ENCODE results near the gene AURKA. TPM values are rescaled to one million over a fixed set of nuclear protein-coding genes. Genes with fewer than 3 reads are reported as not detected.

Gene AURKA
- total and polyA plus RNA-seq, 8 donors, result 3.7 to 28.8 (median 17.2) TPM

- Histone ChIP-seq H3K4me1 (no peaks in the 10 kb centered on the region), H3K27ac (no peak overlapping the region), H3K4me3 (no peak overlapping the region), H3K9me3 (no peaks in the 10 kb centered on the region), H3K36me3 (no peaks in the 10 kb centered on the region), H3K27me3 (peaks cover 0 to 10% of the 10 kb centered on the region in 2 donors)
- DNase-seq (no peak), ATAC-seq (no peak)
- intact Hi-C loops (cut with DNase I), result no loop called here
- TF ChIP-seq, protein P1, sequence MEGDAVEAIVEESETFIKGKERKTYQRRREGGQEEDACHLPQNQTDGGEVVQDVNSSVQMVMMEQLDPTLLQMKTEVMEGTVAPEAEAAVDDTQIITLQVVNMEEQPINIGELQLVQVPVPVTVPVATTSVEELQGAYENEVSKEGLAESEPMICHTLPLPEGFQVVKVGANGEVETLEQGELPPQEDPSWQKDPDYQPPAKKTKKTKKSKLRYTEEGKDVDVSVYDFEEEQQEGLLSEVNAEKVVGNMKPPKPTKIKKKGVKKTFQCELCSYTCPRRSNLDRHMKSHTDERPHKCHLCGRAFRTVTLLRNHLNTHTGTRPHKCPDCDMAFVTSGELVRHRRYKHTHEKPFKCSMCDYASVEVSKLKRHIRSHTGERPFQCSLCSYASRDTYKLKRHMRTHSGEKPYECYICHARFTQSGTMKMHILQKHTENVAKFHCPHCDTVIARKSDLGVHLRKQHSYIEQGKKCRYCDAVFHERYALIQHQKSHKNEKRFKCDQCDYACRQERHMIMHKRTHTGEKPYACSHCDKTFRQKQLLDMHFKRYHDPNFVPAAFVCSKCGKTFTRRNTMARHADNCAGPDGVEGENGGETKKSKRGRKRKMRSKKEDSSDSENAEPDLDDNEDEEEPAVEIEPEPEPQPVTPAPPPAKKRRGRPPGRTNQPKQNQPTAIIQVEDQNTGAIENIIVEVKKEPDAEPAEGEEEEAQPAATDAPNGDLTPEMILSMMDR (IDR thresholded peaks at IDR 0.05), result no peak
These were observed 68.4 kb downstream of the AURKA start for GRCh38 chr20:56323656-56324055.

- Histone ChIP-seq H3K36me3 (no peaks in the 10 kb centered on the region), H3K4me3 (no peak overlapping the region), H3K9me3 (no peaks in the 10 kb centered on the region), H3K27me3 (peaks cover 0 to 10% of the 10 kb centered on the region in 2 donors), H3K4me1 (no peaks in the 10 kb centered on the region), H3K27ac (no peak overlapping the region)
- DNase-seq (no peak), ATAC-seq (no peak)
- TF ChIP-seq, protein P1 (IDR thresholded peaks at IDR 0.05), result no peak
- intact Hi-C loops (cut with DNase I), result no loop called here
These were observed 68.8 kb downstream of the AURKA start for GRCh38 chr20:56323206-56323605.

DNA sequence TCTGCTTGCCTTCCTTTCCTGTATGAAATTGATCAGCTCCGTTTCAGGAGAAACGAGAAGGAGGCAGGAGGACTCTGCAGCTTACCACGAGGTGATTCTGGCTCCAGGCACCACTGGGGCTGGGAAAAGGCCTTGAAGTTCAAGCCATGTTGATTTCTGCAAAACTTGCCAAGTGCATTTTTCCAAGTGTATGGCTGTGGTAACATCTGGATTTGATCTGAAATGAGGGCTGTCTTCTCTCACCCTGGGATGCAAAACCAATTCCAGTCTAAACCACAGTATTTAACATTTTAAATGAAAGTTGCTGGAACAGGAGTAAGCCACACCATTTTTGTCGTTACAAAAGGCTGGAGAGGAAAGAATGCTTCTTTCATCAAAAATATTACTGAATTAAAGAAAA lies 69.3 kb downstream of the AURKA start:
- Histone ChIP-seq H3K27me3 (peaks cover 0 to 8% of the 10 kb centered on the region in 2 donors), H3K36me3 (no peaks in the 10 kb centered on the region), H3K4me1 (no peaks in the 10 kb centered on the region), H3K9me3 (no peaks in the 10 kb centered on the region), H3K27ac (no peak overlapping the region), H3K4me3 (no peak overlapping the region)
- ATAC-seq (no peak), DNase-seq (no peak)
- intact Hi-C loops (cut with DNase I), result no loop called here
- TF ChIP-seq, protein P1 (IDR thresholded peaks at IDR 0.05), result no peak

Other genes with a start within 250 kb of the AURKA start
- not detected for gene MC3R, start 143.5 kb downstream of the AURKA start, total RNA-seq
- gene MC3R, start 143.5 kb downstream of the AURKA start, polyA plus RNA-seq (ENCODE audit: insufficient read length in 6 of 6), result not detected
- gene FAM210B, start 33.2 kb downstream of the AURKA start, total RNA-seq, result 10 to 100 TPM; 32.0 to 65.1 TPM
- 10 to 100 TPM; 61.2 to 68.9 (median 64.8) TPM for gene FAM210B, start 33.2 kb downstream of the AURKA start, polyA plus RNA-seq (ENCODE audit: insufficient read length in 6 of 6)
- 10 to 100 TPM; 30.0 to 34.3 TPM for gene CSTF1, start 430 bp upstream of the AURKA start, total RNA-seq
- 10 to 100 TPM; 39.0 to 44.6 (median 42.9) TPM for gene CSTF1, start 430 bp upstream of the AURKA start, polyA plus RNA-seq (ENCODE audit: insufficient read length in 6 of 6)
- 10 to 100 TPM; 14.4 to 28.1 TPM for gene CASS4, start 20.0 kb upstream of the AURKA start, total RNA-seq
- gene CASS4, start 20.0 kb upstream of the AURKA start, polyA plus RNA-seq (ENCODE audit: insufficient read length in 6 of 6), result 10 to 100 TPM; 20.6 to 24.7 (median 23.4) TPM
- 10 to 100 TPM; 68.2 to 85.1 TPM for gene RTF2, start 76.4 kb upstream of the AURKA start, total RNA-seq
- gene RTF2, start 76.4 kb upstream of the AURKA start, polyA plus RNA-seq (ENCODE audit: insufficient read length in 6 of 6), result 100 to 1,000 TPM; 116 to 133 (median 128) TPM
- gene FAM209A, start 132.5 kb upstream of the AURKA start, total RNA-seq, result under 1 TPM in 1 of 2 donors, not detected in 1; 0.81 TPM
- under 1 TPM in 5 of 6 donors, not detected in 1; 0.29 to 0.59 (median 0.39) TPM for gene FAM209A, start 132.5 kb upstream of the AURKA start, polyA plus RNA-seq (ENCODE audit: insufficient read length in 6 of 6)
- gene FAM209B, start 141.0 kb upstream of the AURKA start, total RNA-seq, result under 1 TPM in 1 of 2 donors, not detected in 1; 0.42 TPM
- under 1 TPM in 4 of 6 donors, not detected in 2; 0.30 to 0.63 (median 0.34) TPM for gene FAM209B, start 141.0 kb upstream of the AURKA start, polyA plus RNA-seq (ENCODE audit: insufficient read length in 6 of 6)
- gene TFAP2C, start 237.1 kb upstream of the AURKA start, total RNA-seq, result 1 to 10 TPM; 3.7 to 4.1 TPM
- gene TFAP2C, start 237.1 kb upstream of the AURKA start, polyA plus RNA-seq (ENCODE audit: insufficient read length in 6 of 6), result 1 to 10 TPM; 2.4 to 3.6 (median 3.2) TPM

Measured in left lung (tissue), 10 donors.